NCI-H69 (cell line): Measurements from ENCODE around the gene AADAC.
"Not testable (repeated sequence)": the region's sequence is repeated elsewhere in the genome, so short reads cannot be mapped to it uniquely, and the experiment has no call there.

Experiments used
- DNase-seq: peaks from one replicate; lab custom pipeline; 2025; lab: John Stamatoyannopoulos, UW

AADAC gene, protein sequence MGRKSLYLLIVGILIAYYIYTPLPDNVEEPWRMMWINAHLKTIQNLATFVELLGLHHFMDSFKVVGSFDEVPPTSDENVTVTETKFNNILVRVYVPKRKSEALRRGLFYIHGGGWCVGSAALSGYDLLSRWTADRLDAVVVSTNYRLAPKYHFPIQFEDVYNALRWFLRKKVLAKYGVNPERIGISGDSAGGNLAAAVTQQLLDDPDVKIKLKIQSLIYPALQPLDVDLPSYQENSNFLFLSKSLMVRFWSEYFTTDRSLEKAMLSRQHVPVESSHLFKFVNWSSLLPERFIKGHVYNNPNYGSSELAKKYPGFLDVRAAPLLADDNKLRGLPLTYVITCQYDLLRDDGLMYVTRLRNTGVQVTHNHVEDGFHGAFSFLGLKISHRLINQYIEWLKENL

DNA sequence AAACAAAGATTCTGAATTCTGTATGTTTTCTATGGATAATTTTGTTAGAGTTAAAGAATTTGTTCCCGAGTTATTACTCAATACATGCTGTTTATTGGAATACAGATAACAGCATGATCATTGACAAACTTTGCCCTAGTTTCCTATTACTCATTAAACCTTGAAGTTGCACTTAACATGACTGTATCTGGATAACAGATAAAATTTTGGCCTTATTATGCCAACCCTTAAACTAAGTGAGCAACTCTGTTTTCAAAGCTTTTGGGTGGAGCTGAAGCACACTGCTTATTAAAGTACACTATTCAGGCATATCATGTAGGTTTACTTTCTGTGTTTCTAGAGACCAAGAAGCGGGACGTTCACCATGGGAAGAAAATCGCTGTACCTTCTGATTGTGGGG is at the start of gene AADAC:
AADAC (plus strand) TSS at position 318 of the 400 bp plus-strand sequence; CDS start at position 365, 47 bp downstream.
- no peak for DNase-seq

GRCh38 chr3:151764699-151765098 is 49.2 kb upstream of the AADAC start:
- not testable (repeated sequence) for DNase-seq

DNA sequence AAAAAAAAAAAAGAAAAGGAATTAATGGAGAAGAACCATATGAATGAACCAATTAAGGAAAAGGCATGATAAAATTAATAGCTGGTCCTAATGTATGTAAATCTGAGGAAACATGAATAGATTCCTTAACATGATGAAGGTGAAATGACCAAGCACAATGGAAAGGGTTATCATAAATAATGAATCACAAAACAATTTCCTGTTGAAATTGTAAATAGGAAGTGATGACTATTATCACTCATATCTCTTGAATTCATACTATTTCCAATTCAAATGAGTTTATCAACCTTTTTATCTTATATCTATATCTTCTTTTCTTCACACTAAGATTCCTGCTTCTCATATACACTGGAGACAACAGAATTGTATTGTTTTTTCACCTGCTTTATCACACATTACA is 48.2 kb upstream of the AADAC start:
- DNase-seq: no peak

DNA sequence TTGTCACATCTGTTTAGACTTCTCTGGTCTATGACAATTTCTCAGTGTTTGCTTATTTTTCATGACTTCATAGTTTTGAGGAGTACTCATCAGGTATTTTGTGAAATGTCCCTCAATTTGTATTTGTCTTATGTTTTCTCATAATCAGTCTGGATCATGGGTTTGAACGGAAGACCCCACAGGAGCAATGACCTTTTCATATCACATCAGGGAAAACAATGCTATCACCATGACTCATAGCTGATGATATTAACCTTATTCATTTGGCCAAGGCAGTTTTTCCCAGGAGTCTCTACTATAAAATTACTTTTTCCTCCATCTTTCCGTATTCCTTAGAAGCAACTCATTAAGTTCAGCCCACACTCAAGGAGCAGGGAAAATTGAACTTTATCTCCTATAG is 47.5 kb upstream of the AADAC start:
- DNase-seq: no peak

DNA sequence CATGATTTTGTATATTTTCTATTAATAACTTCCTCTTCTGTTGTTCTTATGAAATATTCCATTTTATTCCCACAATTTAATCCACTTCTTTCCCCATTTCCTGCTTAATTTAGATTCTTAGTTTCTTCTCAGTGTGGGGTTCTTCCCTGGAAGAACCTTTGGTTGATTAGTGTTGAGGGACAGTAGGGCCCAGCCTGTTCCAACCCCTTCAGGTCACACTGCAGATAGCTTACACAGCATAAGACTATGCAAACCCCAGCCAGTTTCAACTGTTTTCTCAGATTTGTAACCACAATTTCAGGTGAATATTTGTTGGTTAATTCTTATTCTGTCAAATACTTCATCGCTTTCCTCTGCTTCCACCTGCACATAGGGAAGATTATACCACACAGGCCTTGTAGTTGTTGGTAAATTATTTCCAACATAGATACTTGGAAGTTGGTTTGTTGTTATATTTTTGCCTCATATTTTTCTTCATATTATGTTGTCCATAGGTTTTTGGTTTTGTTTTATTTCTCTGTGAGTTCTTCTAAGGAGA is 45.5 kb upstream of the AADAC start:
- no peak for DNase-seq

- DNase-seq: no peak
Measured at GRCh38 chr3:151769175-151769574, 44.7 kb upstream of the AADAC start.

DNA sequence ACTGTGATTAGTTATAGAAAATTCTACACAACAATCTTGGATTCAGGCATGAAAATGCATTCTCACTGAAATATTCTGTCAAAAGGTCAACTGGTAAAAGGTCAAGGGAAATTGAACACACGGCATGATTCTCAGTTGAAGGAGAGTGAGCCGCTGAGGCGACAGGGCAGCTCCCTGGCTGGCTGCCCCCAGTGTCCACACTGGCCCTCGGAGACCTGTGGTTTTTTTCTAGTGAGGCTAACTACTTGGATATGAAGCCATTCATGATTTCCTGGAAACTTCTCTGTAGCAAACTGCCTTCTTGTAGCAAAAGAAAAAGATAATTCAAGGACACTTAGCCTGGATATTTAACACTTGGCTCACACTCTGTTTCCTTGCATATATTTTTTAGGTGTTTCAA is 43.0 kb upstream of the AADAC start:
- peak; percentile 9 for DNase-seq

DNA sequence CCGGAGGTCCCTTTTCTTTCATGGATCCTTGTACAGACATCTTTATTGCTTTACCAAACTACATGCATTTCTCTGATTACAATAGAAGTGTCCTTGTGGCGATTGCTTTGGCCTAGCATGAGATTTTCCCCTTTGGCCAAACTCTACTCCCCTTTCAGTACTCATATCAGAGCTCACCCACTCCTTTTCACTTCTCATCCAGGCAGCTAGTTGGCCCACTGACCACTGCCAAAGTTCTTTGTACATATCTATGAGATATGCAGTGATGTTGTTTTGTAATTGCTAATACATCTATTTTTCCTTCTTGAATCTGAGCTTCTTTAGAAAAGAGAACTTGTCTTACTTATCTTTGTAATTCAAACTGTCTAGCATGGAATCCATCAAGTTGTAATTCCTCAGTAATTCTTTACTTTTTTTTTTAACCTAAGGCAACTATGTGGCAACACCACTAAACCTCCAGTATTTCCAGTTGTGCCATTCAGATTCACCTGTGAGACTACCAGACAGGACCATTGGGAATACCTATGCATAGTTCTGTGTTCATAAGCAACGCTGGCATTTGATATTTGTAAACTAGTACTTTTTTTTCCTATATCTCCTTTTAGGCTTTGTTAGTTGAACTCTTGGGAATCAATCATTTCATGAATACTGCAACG is 41.0 kb upstream of the AADAC start:
- DNase-seq: no peak

DNA sequence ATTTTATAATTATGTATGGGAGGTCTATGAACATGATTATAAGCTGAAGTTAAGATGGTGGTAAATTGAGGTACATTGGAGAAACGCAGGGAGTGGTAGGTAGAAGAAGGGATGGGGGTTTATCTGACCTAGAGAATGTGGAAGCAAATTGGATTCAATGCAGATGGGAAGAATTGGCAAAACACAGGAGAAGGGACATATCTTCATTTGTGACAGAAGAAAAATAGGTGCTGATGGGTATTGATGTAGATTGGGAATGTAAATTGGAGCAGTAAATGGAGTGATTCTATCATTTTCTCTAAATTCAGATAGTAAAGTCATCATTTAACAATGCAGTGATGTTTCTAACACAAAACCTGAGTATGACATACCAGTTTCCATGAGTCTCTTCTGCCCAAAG is 39.7 kb upstream of the AADAC start:
- no peak for DNase-seq

GRCh38 chr3:151774910-151775309 is 39.0 kb upstream of the AADAC start:
- DNase-seq: no peak

DNA sequence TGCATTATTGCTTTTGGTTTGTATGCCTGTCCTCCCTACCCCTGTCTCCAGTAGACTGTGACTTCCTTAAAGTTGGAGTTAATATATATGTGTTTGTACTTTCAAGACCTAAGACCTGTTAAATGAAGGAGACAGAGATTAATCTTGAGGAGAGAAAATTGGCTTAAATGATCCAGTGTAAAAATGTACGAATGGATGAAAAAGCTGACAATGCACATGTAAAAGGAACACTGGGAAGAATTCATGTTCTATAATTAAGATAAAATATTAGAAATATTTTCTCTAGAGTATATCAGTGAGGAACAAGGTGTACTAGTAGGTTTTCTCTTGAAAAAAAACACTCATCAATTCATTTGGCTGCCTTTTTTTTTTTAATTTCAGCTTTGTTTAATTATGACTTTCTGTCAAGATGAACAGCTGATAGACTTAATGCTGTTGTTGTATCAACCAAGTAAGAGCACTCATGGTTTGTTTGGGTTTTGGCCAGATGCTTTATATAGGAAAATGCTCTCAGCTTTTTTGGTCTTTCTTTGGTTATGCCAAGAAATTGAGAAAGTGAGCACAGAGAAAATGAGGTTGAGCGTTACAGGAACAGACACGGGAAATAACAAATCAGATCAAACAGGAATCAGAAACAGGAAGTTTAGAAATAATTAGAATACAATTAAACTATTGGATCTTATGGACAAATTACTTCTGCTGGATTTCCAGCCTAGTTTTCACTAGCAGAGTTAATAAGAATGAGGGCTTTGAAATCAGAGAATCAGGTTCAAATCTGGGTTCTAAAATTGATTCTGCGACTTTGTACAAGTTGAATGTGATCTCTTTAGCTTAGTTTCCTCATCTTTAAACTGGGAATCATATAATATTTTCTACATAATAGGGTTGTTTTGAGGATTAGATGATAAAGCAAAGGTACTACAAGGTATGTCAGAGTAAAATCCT is 38.3 kb upstream of the AADAC start:
- DNase-seq: no peak

GRCh38 chr3:151776259-151776740 is 37.6 kb upstream of the AADAC start:
- DNase-seq: no peak

DNA sequence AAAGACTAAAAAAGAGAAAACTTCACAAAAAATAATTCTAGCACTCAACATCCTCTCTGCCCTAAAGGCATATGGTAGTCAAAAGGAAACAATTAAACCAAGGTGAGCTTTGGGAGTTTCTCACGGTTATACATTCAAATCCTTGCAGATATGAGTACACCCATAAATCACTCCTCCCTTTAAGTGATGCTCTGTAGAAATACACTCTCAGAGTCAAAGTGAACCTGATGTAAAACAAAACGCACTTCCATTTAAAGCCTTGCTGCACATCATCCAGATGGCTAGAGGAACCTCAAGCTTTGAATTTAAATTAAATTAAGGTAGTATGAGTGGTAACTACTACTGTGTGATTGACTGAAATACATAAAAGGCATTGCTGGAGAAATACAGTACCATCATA is 36.0 kb upstream of the AADAC start:
- DNase-seq: peak; percentile 96

- DNase-seq: peak; percentile 3
Measured at GRCh38 chr3:151787626-151788025, 26.3 kb upstream of the AADAC start.

DNA sequence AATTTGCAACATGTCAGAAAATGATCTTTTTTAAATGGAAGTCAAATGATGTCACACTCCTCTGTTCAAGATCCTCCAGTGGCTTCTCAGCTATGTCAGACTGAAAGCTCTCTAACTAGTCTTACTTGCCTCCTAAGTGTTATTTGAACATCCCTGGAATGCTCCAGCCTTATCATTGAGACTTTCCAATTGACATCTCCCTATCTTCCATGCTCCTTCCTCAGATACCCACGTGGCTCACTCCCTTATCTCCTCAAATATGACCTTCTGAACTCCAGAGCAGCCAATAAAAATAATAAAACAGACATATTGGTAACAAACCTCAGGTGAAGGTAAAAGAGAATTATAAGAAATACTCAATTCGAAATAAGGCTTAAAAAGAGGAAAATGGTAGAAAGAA is 25.5 kb upstream of the AADAC start:
- DNase-seq: no peak

- no peak for DNase-seq
Measured at GRCh38 chr3:151789853-151790463, 24.0 kb upstream of the AADAC start.

- not testable (repeated sequence) for DNase-seq
Measured at GRCh38 chr3:151790763-151791162, 23.2 kb upstream of the AADAC start.

- peak; percentile 5 for DNase-seq
Measured at GRCh38 chr3:151792411-151792810, 21.5 kb upstream of the AADAC start.

GRCh38 chr3:151793636-151794035 is 20.3 kb upstream of the AADAC start:
- no peak for DNase-seq

- DNase-seq: no peak
Measured at GRCh38 chr3:151794080-151794479, 19.8 kb upstream of the AADAC start.

DNA sequence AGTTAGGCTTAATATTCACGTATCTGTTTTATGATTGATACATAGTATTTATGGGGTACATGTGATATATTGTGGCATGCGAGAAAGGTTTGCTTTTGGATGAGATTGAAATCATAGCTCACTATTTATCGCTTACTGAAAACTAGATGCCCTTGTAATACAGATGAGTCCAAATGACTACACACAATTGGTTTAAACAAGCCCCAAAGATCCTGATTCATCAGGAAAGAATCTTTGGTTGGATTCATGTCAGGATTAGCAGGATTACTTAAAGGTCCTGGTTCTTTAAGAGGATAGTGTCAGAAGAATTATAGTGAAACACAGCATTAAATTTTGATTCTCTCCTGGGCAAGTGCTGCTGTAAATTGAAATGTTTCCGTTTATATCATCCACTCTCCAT is 18.6 kb upstream of the AADAC start:
- no peak for DNase-seq
